ENCODE measurements around the gene CALML6. TPM values are rescaled to one million over a fixed set of nuclear protein-coding genes. Genes with fewer than 3 reads are reported as not detected.

Gene CALML6
- total RNA-seq, 1 experiment from 2014 or later = 1.4 TPM

GRCh38 chr1:1875932-1876331 lies 39.1 kb upstream of the CALML6 start:
- no peaks in the 10 kb centered on the region for H3K4me1 ChIP-seq
- no peak overlapping the region for H3K27ac Mint-ChIP-seq (ENCODE audit: unreplicated experiment)
- no peaks in the 10 kb centered on the region for H3K27me3 ChIP-seq (replicated peaks; ENCODE audit: control insufficient read depth, insufficient read depth, low read length)
- H3K36me3 ChIP-seq (ENCODE audit: control insufficient read depth, insufficient read depth, low read length) = peaks cover 3% of the 10 kb centered on the region; the same call in 1 of the 2 replicates
- no peaks in the 10 kb centered on the region for H3K27me3 Mint-ChIP-seq (ENCODE audit: insufficient read depth, unreplicated experiment)
- peaks cover 5% of the 10 kb centered on the region for H3K9me3 Mint-ChIP-seq (ENCODE audit: unreplicated experiment)
- POLR2A ChIA-PET = no interaction called here
- no TSS peak for BruUV-seq (replicated peaks)
- CTCF ChIA-PET = no interaction called here
- H3K36me3 Mint-ChIP-seq (ENCODE audit: insufficient read depth, unreplicated experiment) = peaks cover 88% of the 10 kb centered on the region
- TF ChIP-seq CTCF (IDR thresholded peaks at IDR 0.05; ENCODE audit: insufficient read depth in 1 of 2, low read depth in 1 of 2, low read length in 1 of 2, severe bottlenecking in 1 of 2, unreplicated experiment in 1 of 2) = no peak
- H3K4me3 ChIP-seq (ENCODE audit: low read depth, low read length) = no peak overlapping the region
- no peak for DNase-seq
- peaks cover 44% of the 10 kb centered on the region for H3K4me1 Mint-ChIP-seq (ENCODE audit: low read depth, unreplicated experiment)
- intact Hi-C loops (cut with micrococcal nuclease; ENCODE audit: unreplicated experiment) = no loop called here
- H3K9me3 ChIP-seq = no peaks in the 10 kb centered on the region
- H3K4me3 Mint-ChIP-seq (ENCODE audit: unreplicated experiment) = no peak overlapping the region

GRCh38 chr1:1876335-1876930 lies 38.6 kb upstream of the CALML6 start:
- POLR2A ChIA-PET = interaction anchor here (0.7 kb wide), 1 partner anchor 23 kb away, joined by 4 read pairs; no protein-coding TSS in a partner anchor
- no peak overlapping the region for H3K27ac Mint-ChIP-seq (ENCODE audit: unreplicated experiment)
- peaks cover 88% of the 10 kb centered on the region for H3K36me3 Mint-ChIP-seq (ENCODE audit: insufficient read depth, unreplicated experiment)
- intact Hi-C loops (cut with micrococcal nuclease; ENCODE audit: unreplicated experiment) = no loop called here
- no peaks in the 10 kb centered on the region for H3K9me3 ChIP-seq
- no peaks in the 10 kb centered on the region for H3K27me3 Mint-ChIP-seq (ENCODE audit: insufficient read depth, unreplicated experiment)
- CTCF ChIA-PET = no interaction called here
- no peak overlapping the region for H3K4me3 ChIP-seq (ENCODE audit: low read depth, low read length)
- H3K9me3 Mint-ChIP-seq (ENCODE audit: unreplicated experiment) = peaks cover 5% of the 10 kb centered on the region
- H3K4me1 Mint-ChIP-seq (ENCODE audit: low read depth, unreplicated experiment) = peaks cover 44% of the 10 kb centered on the region
- no peak for TF ChIP-seq CTCF (IDR thresholded peaks at IDR 0.05; ENCODE audit: insufficient read depth in 1 of 2, low read depth in 1 of 2, low read length in 1 of 2, severe bottlenecking in 1 of 2, unreplicated experiment in 1 of 2)
- BruUV-seq (replicated peaks) = no TSS peak
- peaks cover 3% of the 10 kb centered on the region; the same call in 1 of the 2 replicates for H3K36me3 ChIP-seq (ENCODE audit: control insufficient read depth, insufficient read depth, low read length)
- no peaks in the 10 kb centered on the region; the same call in 1 of the 2 replicates for H3K4me1 ChIP-seq
- H3K4me3 Mint-ChIP-seq (ENCODE audit: unreplicated experiment) = no peak overlapping the region
- no peak for DNase-seq
- no peaks in the 10 kb centered on the region for H3K27me3 ChIP-seq (replicated peaks; ENCODE audit: control insufficient read depth, insufficient read depth, low read length)

GRCh38 chr1:1877865-1878436 lies 37.1 kb upstream of the CALML6 start:
- Mint-ChIP-seq H3K27me3 (ENCODE audit: insufficient read depth, unreplicated experiment) (no peaks in the 10 kb centered on the region), H3K4me1 (ENCODE audit: low read depth, unreplicated experiment) (peaks cover 42% of the 10 kb centered on the region), H3K9me3 (ENCODE audit: unreplicated experiment) (peaks cover 5% of the 10 kb centered on the region), H3K36me3 (ENCODE audit: insufficient read depth, unreplicated experiment) (peaks cover 89% of the 10 kb centered on the region), H3K4me3 (ENCODE audit: unreplicated experiment) (no peak overlapping the region), H3K27ac (ENCODE audit: unreplicated experiment) (no peak overlapping the region)
- no peaks in the 10 kb centered on the region for H3K27me3 ChIP-seq (replicated peaks; ENCODE audit: control insufficient read depth, insufficient read depth, low read length)
- peaks cover 3% of the 10 kb centered on the region; the same call in 1 of the 2 replicates for H3K36me3 ChIP-seq (ENCODE audit: control insufficient read depth, insufficient read depth, low read length)
- ChIA-PET CTCF (no interaction called here), POLR2A (no interaction called here)
- no peak overlapping the region for H3K4me3 ChIP-seq (ENCODE audit: low read depth, low read length)
- H3K4me1 ChIP-seq = peaks cover 7% of the 10 kb centered on the region; the same call in 1 of the 2 replicates
- intact Hi-C loops (cut with micrococcal nuclease; ENCODE audit: unreplicated experiment) = no loop called here
- DNase-seq = no peak
- no peaks in the 10 kb centered on the region for H3K9me3 ChIP-seq
- TF ChIP-seq CTCF (IDR thresholded peaks at IDR 0.05; ENCODE audit: insufficient read depth in 1 of 2, low read depth in 1 of 2, low read length in 1 of 2, severe bottlenecking in 1 of 2, unreplicated experiment in 1 of 2) = no peak
- no TSS peak for BruUV-seq (replicated peaks)
